Measurements from ENCODE around the gene DDX25.
"Not testable (repeated sequence)": the region's sequence is repeated elsewhere in the genome, so short reads cannot be mapped to it uniquely, and the experiment has no call there.

The DDX25 gene

GRCh38 chr11:125902927-125903710 lies 1.2 kb upstream of the DDX25 start, which contains the start of gene PUS3:
Gene PUS3 (minus strand): TSS chr11:125903206. CDS start chr11:125896284, 6,922 bp downstream.
- DNase-seq (ENCODE audit: low spot score), result peak; percentile 55
- FAIRE-seq, result no peak

- DNase-seq (ENCODE audit: low spot score), result no peak
These were observed 370 bp downstream of the DDX25 start for GRCh38 chr11:125904678-125905077.

GRCh38 chr11:125910226-125910849 lies 6.0 kb downstream of the DDX25 start:
- DNase-seq (ENCODE audit: low spot score) (no peak), FAIRE-seq (no peak)

More at GRCh38 chr11:125904678-125905077, 370 bp downstream of the DDX25 start:
- FAIRE-seq, result no peak

DNA sequence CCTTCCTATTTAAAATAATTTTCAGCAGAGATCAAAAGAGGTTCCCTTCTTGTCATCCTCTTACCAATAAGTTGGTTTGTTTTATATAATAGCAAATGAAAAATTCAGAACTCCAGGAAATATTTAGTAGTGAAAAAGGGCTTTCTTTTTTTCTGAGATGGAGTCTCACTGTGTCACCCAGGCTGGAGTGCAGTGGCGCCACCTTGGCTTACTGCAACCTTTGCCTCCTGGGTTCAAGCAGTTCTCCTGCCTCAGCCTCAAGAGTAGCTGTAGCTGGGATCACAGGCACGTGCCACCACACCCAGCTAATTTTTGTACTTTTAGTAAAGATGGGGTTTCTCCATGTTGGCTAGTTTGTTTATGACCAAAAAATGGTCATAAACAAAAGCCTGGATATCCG lies 10.3 kb downstream of the DDX25 start:
- FAIRE-seq, result not testable (repeated sequence)

DNA sequence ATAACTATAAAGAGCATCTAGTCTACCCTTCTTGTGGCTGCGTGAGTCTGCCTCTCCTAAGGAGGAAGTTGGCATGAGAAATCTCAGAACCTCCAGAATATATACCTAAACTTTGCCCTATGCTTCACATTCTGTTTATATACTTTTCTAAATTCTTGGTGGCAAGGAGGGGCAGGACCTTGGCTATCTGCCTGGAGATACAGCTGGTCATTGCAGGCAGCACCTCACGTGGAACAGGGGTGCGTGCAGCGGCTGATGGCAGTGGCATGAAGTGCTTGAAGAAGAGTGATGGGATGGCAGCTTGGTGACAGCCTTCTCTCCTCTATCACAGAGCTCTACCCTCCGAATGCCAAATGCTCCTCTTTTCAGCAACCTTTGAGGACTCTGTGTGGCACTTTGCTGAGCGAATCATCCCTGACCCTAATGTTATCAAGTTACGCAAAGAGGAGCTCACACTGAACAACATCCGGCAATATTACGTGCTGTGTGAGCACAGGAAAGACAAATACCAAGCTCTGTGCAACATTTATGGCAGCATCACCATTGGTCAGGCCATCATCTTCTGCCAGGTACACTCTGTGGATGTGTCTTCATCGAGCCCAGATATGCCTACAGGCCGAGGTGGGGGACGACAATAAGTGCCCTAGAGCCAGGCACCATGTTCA lies 12.5 kb downstream of the DDX25 start:
- FAIRE-seq (no peak), DNase-seq (ENCODE audit: low spot score) (no peak)

More for the DNA sequence above, 10.3 kb downstream of the DDX25 start:
- not testable (repeated sequence) for DNase-seq (ENCODE audit: low spot score)

DNA sequence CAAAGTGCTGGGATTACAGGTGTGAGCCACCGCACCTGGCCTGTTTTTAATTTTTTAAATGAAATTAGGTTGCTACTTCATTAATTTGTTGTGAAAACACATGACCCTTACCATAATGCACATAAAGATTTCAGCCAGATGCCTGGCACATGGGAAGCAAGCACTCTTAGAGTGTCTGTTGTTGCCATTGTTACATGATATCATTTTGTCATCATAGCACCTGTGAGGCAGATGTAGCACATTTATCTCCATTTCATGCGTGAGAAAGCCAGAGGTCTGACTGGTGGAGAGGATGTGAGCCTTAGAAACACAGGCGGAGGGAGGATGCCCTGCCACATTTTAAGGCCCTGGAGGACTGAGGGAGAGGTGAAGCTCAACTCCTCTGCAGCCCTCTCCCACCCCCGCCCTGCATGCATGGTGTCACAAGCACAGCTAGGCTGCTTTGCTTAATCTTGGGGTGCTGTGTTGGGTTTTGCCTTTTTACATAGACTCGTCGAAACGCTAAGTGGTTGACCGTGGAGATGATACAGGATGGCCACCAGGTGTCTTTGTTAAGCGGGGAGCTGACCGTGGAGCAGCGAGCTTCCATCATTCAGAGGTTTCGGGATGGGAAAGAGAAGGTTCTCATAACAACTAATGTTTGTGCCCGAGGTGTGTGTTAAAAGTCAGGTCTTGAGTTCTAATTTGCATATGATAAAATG lies 14.0 kb downstream of the DDX25 start:
- FAIRE-seq, result no peak

GRCh38 chr11:125921042-125921441 lies 16.7 kb downstream of the DDX25 start:
- no peak for FAIRE-seq
- no peak for DNase-seq (ENCODE audit: low spot score)

More for the DNA sequence above, 14.0 kb downstream of the DDX25 start:
- DNase-seq (ENCODE audit: low spot score), result no peak

GRCh38 chr11:125922156-125922555 lies 17.8 kb downstream of the DDX25 start:
- DNase-seq (ENCODE audit: low spot score), result no peak
- no peak for FAIRE-seq

DNA sequence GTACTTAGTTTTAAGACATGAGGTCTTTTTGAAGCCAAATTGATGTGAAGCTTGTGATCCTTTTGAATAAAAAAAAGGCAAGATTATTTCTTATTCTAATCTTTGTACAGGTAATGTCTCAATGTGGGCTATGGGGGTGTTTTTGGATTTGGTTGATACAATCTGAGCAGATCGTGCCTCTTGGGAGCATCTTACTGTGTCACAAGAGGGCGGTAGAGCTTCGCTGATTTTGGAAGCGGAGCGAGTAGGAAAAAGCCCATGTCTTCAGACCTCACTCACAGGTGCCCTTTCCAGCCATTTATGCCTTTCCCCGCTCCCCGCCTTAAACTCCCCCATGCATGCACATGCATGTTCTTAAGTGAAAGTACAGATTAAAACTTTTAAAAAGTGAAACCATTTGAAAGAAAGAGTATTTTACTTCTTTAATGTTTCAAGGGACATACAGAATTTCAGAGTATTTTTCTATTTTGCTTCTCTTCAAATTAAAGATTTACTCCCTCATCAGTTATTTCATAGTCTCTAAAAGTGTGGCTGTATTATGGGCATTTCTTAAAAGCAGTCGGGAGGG lies 18.8 kb downstream of the DDX25 start:
- FAIRE-seq, result no peak
- peak; percentile 47 for DNase-seq (ENCODE audit: low spot score)

DNA sequence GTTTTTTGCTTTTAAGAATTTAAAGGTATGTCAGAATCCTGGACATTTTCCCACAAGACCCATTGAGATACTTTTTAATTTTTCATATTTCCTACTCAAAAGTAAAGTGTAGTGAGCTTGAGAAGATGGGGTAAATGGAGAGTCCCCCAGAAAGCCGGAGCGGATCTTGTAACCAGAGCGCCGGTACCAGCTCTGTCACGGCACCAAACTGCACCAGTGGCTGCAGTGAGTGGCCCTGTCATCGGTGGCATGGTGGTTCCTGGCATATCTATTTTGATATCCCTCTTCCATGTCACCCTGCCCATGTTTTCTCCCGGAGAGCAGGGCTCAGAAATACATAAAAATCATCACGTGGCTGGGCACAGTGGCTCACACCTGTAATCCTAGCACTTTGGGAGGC lies 19.3 kb downstream of the DDX25 start:
- DNase-seq (ENCODE audit: low spot score), result no peak
- no peak for FAIRE-seq

DNA sequence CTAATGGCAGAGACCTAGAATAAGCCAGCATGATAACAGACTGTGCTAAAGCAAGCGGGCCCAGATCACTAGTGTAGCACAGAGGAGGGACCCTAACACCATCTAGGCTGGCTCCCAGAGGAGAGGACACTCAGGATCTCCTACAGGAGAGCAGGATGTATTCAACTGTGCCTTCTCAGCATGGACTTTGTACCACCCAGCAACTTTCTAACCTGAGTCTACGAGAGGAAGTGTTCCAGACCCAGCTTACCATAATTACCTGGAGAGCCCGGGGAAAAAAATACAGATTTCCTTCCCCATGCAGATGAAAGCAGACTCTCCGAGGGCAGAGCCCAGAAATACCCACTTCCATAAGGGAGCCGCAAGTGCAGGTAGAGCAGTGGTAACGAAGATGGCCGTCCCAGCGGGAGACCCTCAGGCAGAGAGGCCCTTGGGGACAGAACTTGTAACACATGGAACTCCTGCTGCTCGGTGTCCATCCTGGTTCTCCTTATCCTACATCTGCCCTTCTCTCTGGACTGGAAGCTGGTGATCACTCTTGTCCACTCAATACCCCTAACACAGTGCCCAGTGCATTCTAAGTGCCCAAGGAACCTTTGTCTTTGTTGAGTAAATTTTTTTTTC lies 20.2 kb downstream of the DDX25 start:
- no peak for FAIRE-seq
- no peak for DNase-seq (ENCODE audit: low spot score)

DNA sequence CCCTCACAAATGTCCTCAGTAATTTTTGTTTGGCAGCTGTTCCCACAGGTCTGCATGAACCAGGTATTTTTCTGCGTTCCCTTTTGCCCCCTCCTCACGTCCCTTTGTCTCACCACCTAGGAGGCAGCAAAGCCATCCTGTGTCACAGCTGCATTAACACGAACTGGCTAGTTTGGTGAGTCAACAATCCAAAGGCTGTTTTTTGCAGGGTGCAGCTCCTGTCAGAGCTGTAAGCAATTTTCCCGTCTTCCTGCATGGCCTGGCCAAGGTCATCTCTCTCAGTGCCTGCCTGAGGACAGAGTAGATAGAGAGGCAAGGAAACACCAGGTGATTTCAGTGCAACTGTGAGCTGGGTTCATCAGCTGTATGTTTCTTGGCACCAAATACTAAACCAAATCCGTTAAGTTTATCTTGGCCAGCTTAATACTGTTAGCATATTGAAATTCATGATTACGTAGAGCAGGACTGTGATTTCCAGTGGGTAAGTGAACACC lies 21.0 kb downstream of the DDX25 start:
- FAIRE-seq (no peak), DNase-seq (ENCODE audit: low spot score) (no peak)

GRCh38 chr11:125925804-125926203 lies 21.5 kb downstream of the DDX25 start:
- DNase-seq (ENCODE audit: low spot score), result no peak
- FAIRE-seq, result no peak

GRCh38 chr11:125926682-125927081 lies 22.4 kb downstream of the DDX25 start:
- FAIRE-seq, result no peak
- DNase-seq (ENCODE audit: low spot score), result no peak

DNA sequence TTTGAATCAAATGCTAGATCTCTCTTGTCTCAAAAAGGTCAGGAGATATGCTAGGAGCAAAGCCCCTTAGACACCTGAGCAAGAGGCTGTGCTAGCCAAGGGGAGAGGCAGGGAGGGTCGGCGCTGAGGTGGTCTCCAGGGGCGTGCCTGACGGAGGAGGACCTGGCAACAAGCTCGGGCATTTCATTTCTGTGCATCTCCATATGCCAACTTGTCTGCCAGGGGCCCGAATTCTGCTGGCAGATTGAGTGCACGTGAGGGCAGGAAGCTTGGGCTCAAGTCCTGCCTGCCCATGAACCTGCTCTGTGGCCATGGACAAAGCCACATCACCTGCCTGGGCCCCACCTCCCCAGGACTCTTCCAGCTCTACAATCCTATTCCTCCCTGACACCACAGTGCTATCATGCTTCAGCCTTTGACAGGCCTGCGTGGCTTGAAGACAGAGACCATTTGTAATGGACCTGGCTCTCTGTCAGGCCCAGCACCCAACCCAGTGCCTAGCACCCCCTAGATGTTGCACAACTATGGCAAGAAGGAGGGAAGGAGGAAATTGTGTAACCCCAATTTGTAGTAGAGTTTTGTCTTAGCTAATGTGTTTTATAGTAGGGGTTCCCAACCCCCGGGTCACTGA lies 25.3 kb downstream of the DDX25 start:
- no peak for DNase-seq (ENCODE audit: low spot score)
- FAIRE-seq, result no peak

DNA sequence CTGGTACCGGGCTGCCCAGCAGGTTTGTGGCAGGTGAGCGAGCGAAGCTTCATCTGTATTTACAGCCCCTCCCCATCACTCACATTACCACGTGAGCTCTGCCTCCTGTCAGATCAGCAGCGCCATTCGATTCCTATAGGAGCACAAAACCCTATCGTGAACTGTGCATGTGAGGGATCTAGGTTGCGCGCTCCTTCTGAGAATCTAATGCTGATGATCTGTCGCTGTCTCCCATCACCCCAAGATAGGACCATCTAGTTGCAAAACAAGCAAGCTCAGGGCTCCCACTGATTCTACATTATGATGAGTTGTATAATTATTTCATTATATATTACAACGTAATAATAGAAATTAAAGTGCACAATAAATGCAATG lies 25.8 kb downstream of the DDX25 start:
- no peak for DNase-seq (ENCODE audit: low spot score)
- FAIRE-seq, result no peak

DNA sequence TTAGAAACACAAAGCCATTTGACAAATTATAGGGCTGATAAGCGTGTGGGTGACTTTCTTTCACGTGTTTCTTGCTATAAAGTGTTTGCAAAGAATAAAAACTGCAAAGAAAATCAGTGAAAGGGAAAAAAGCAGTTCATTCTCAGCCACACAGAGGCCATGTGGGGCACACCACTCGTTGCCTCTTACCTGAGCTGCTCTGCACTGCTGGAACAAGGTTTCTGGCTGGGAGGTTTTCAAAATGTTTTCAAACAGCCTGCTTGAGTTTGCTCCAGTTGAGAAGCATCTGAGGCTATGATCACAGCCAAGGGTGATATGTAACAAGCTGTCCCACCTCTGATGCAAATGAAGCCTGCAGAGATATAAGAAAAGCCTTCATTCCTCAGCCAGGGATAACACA lies 26.8 kb downstream of the DDX25 start:
- DNase-seq (ENCODE audit: low spot score) (no peak), FAIRE-seq (no peak)

DNA sequence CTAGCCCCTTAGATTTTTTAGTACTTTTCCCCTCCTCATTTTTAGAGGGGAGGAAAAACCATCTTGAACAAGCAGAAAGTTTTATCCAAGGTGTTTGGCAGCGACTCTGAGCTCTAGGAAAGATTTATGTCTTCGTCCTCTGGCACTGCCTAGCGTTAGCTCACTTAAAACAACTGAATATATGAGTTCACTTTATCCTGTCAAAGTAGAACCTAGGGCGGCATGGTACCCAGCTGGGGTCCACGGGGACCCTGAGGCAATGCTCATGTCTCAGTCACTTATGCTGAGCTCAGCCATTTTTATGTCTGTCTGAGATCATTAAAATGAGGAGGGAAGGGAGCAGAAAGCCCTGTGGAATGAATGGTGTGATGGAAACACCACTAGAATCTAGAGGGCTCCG lies 27.4 kb downstream of the DDX25 start:
- DNase-seq (ENCODE audit: low spot score) (no peak), FAIRE-seq (no peak)

GRCh38 chr11:125932301-125932700 lies 28.0 kb downstream of the DDX25 start:
- no peak for FAIRE-seq
- DNase-seq (ENCODE audit: low spot score), result no peak
